Stimulated activated CD4-positive, alpha-beta T cell treated with anti-CD3 and anti-CD28 coated beads, Interleukin-1b, Interleukin-23, amount 100 ng/mL, for 1 hour (primary cell): ENCODE data around the gene OR5D18.
"Not testable (repeated sequence)": the region's sequence is repeated elsewhere in the genome, so short reads cannot be mapped to it uniquely, and the experiment has no call there.

ENCODE experiments used
- DNase-seq, 2 donors: peaks; one replicate each; pipeline ENCODE4 v3.0.0-alpha.2; 2020; ENCODE audit warnings: low read depth in 2 of 2

Gene OR5D18

GRCh38 chr11:55819330-55819729, at the start of gene OR5D18:
TSS of gene OR5D18 (plus strand) at chr11:55819630. CDS start at chr11:55819630, 0 bp downstream.
- DNase-seq, result no peak

GRCh38 chr11:55773138-55773537, 46.3 kb upstream of the OR5D18 start, which contains the start of gene OR5D13:
TSS of gene OR5D13 (plus strand) at chr11:55773438. CDS start at chr11:55773438, 0 bp downstream.
- DNase-seq, result no peak

- DNase-seq, result no peak
Observed at GRCh38 chr11:55791606-55792005, 27.8 kb upstream of the OR5D18 start.

- DNase-seq, result no peak
Observed at GRCh38 chr11:55793321-55793720, 26.1 kb upstream of the OR5D18 start.

GRCh38 chr11:55795256-55795655, 24.2 kb upstream of the OR5D18 start, which contains the start of gene OR5D14:
TSS of gene OR5D14 (plus strand) at chr11:55795556. CDS start at chr11:55795556, 0 bp downstream.
- DNase-seq, result no peak

DNA sequence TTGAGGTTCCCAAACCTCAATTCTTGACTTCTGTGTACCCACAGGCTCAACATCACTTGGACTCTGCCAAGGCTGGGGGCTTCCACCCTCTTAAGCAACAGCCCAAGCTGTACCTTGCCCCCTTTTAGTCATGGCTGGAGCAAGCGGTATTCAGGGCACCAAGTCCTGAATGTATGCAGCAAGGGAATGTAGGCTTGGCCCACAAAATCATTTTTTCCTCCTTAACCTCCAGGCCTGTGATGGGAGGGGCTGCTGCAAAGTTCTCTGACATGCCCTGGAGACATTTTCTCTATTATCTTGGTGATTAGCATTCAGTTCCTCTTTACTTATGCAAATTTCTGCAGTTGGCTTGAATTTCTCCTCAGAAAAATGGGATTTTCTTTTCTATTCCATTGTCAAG, 13.2 kb upstream of the OR5D18 start:
- no peak for DNase-seq

GRCh38 chr11:55811067-55811466, 8.4 kb upstream of the OR5D18 start, which contains the start of gene OR5L1:
TSS of gene OR5L1 (plus strand) at chr11:55811367. CDS start at chr11:55811467, 100 bp downstream.
- DNase-seq, result no peak

DNA sequence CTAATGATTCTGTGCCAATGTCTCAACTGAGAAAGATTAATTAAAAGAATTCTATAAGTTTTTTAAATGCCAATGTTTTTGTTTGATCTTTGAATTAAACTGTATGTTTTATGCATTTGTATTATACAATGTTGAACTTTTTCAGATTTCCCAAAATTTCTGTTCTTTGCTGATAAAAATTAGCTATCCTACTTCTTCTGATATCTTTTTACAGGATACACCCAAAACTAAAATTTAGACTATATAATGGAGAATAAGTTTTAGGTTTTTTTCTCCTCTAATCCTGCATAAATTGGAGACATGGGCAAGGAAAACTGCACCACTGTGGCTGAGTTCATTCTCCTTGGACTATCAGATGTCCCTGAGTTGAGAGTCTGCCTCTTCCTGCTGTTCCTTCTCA, 7.5 kb downstream of the OR5D18 start, which contains the start of gene OR5L2:
Gene OR5L2 (plus strand): TSS at position 301 of the 400 bp plus-strand sequence. CDS start 0 bp downstream, at position 301.
- no peak for DNase-seq

DNA sequence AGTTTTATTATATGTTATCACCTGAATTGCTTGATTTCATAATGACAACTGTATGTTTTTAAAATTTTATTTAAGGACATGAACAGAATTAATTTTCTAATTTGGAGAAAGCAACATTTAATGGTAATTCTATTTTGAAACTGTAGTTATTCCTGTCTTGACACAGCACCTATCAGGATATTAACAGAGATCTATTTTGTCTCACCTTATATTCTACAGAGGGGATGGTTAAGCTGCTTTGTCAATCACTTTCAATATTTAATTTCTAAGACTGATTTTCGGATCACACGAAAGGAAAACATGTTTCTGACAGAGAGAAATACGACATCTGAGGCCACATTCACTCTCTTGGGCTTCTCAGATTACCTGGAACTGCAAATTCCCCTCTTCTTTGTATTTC, 19.0 kb downstream of the OR5D18 start, which contains the start of gene OR5D16:
Gene OR5D16 (plus strand): TSS at position 301 of the 400 bp plus-strand sequence. CDS start 0 bp downstream, at position 301.
- DNase-seq, result no peak

GRCh38 chr11:55847453-55847852, 28.0 kb downstream of the OR5D18 start:
- DNase-seq, result no peak

- no peak for DNase-seq
Observed at GRCh38 chr11:55849037-55849436, 29.6 kb downstream of the OR5D18 start.

DNA sequence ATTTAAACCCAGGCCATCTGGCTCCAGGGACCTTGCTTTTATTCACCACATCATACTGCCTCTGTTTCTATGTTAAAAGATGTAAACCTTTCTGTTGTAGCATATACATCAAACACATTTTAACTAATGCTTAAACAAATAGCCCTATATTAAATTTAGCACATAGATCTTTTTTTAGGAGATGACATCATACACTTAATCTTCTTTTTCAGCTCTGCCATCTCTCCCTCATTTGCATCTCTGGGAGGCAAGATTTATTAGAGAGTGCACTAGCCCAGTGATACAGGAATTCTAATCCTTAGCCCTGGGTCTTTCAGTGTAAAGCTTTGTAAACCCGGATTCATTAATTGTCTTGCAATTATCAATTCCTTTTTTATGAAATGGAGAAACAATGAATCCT, 32.7 kb downstream of the OR5D18 start:
- DNase-seq, result no peak

- no peak for DNase-seq
Observed at GRCh38 chr11:55854704-55855103, 35.3 kb downstream of the OR5D18 start.

DNA sequence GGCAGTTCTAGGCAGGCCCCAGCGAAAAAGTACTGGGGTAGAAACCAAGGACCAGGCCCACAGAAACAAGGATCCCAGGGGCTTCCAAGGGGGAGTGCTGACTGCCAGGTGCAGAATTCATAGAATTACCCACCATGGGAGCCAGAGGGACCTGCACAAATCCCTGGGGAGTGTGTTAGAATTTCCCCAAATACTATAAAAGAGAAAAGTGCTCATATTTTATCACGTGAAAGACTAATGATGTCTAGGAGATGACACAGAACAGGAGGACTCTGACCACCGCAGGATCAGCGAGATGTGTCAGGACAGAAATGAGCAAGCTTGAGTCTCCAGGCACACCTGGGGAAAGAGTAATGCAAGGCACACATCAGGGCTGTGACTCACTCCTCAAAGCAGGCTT, 47.9 kb downstream of the OR5D18 start:
- DNase-seq, result not testable (repeated sequence)
